ENCODE data around the gene CCDC70.
A peak's percentile ranks its signal among the peaks of the same experiment; 100 is the strongest.

Gene CCDC70

GRCh38 chr13:51910508-51910907 lies 48.7 kb downstream of the CCDC70 start:
- H3K4me3 ChIP-seq (replicated peaks in 1 of 2; ENCODE audit: low read depth in 2 of 2, low read length in 2 of 2): no peak overlapping the region
- DNase-seq (ENCODE audit: low read depth in 2 of 2): no peak
- no peak for TF ChIP-seq CTCF (IDR thresholded peaks at IDR 0.05; ENCODE audit: low read depth, low read length)

- no peak for TF ChIP-seq CTCF (IDR thresholded peaks at IDR 0.05; ENCODE audit: low read depth, low read length)
- H3K4me3 ChIP-seq (replicated peaks in 1 of 2; ENCODE audit: low read depth in 2 of 2, low read length in 2 of 2): no peak overlapping the region
- peak in 1 of 2 donors; percentile 5 for DNase-seq (ENCODE audit: low read depth in 2 of 2)
Observed at GRCh38 chr13:51912091-51912490, 50.3 kb downstream of the CCDC70 start.

- DNase-seq (ENCODE audit: low read depth in 2 of 2): no peak
- no peak overlapping the region for H3K4me3 ChIP-seq (replicated peaks in 1 of 2; ENCODE audit: low read depth in 2 of 2, low read length in 2 of 2)
- TF ChIP-seq CTCF (IDR thresholded peaks at IDR 0.05; ENCODE audit: low read depth, low read length): no peak
Observed at GRCh38 chr13:51912511-51913225, 50.9 kb downstream of the CCDC70 start.

DNA sequence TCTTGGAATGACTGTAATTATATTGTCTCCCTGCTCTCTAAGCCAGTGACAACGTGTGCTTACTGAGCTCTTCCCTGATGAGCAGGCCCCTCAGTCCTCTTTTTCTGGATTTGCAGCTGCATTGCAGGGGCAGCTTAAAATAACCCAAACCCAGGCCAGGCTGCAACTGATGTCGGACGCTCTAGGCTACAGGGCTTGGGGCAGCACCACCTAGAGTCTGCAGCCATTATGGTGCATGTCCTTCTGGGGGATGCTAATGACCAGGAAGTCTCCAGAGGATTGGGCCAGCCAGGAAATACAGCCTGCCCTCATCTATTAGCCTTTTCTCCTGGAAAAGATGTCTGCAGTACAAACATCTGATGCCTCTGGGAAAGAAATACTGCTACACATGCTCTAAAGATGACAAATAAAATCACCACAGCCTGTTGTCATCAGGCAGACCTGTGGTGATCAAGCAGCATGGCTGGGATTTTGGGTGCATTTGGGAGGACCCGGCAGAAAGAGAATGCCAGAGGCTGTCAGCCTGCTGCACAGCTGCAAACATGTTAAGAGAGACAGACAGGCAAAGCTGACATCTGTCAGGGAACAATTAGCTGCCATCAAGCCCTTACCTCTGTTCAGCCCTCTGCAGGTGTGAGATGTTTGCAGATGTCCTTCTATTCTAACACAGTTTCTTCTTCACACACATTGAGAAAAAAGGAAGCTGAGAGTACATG lies 51.8 kb downstream of the CCDC70 start:
- DNase-seq (ENCODE audit: low read depth in 2 of 2): no peak
- peak; percentile 2 for TF ChIP-seq CTCF (IDR thresholded peaks at IDR 0.05; ENCODE audit: low read depth, low read length)

GRCh38 chr13:51914137-51914493 lies 52.3 kb downstream of the CCDC70 start:
- DNase-seq (ENCODE audit: low read depth in 2 of 2): no peak
- TF ChIP-seq CTCF (IDR thresholded peaks at IDR 0.05; ENCODE audit: low read depth, low read length): no peak
- H3K4me3 ChIP-seq (replicated peaks in 1 of 2; ENCODE audit: low read depth in 2 of 2, low read length in 2 of 2): no peak overlapping the region

More for the DNA sequence above, 51.8 kb downstream of the CCDC70 start:
- no peak overlapping the region for H3K4me3 ChIP-seq (replicated peaks in 1 of 2; ENCODE audit: low read depth in 2 of 2, low read length in 2 of 2)

All from cardiac fibroblast (primary cell).